HepG2 (cell line): Measurements from ENCODE around the gene PCNA. TPM values are rescaled to one million over a fixed set of nuclear protein-coding genes. Genes with fewer than 3 reads are reported as not detected.

Experiments
- ATAC-seq: fragments of 200-7000 bp; cut with Tn5 transposase; 3 replicates; pipeline ENCODE4 v1.9.1; 2020; ENCODE audit warnings: mild to moderate bottlenecking, moderate library complexity
- BruUV-seq: library from RNA; stranded (reverse); fragments of 400-500 nt; replicated peaks from 2 replicates; lab custom pipeline; 2021; lab: Mats Ljungman, UMichigan
- CTCF ChIA-PET: fragments of 300-600 bp; formaldehyde crosslinking; extraction: SDS; loops from one replicate; lab custom pipeline; 2021; ENCODE audit warnings: low total read pairs, inconsistent platforms, low intra/inter-chr PET ratio; lab: Yijun Ruan, JAX
- POLR2A ChIA-PET: fragments of 350-600 bp; sonication (Branson Sonifier 250); formaldehyde crosslinking; loops from one replicate; lab custom pipeline; 2020; ENCODE audit warnings: antibody characterized with exemption, inconsistent platforms; lab: Yijun Ruan, JAX
- DNase-seq: peaks from one replicate; pipeline ENCODE4 v3.0.0-alpha.2; 2015; ENCODE audit warnings: low spot score
- FAIRE-seq: peaks from 3 replicates; lab custom pipeline; 2011; peaks lifted over from hg19 to GRCh38; lab: Jason Lieb, UNC
- H2AFZ ChIP-seq: one replicate; pipeline ENCODE4 v1.6.1; 2011; ENCODE audit warnings: low read length, inconsistent platforms
- H3K27ac ChIP-seq: fragments of 300-600 bp; 3 replicates; pipeline ENCODE4 v1.8.0; 2011; ENCODE audit warnings: mixed run types, mild to moderate bottlenecking, mixed read lengths, low read length, inconsistent platforms; ENCODE audit not compliant: insufficient read depth; ENCODE audit errors: extremely low read length
- H3K27me3 ChIP-seq, 2 experiments: fragments of 200-600 bp in 1 of 2; 2 replicates in 1 of 2; 3 replicates in 1 of 2; pipeline versions ENCODE4 v1.6.0 to v1.8.0; 2011; ENCODE audit warnings: low read length in 2 of 2, mild to moderate bottlenecking in 2 of 2, moderate library complexity in 2 of 2, inconsistent platforms in 1 of 2; ENCODE audit not compliant: insufficient read depth in 2 of 2, control insufficient read depth in 1 of 2
- H3K36me3 ChIP-seq, 2 experiments: fragments of 200-600 bp in 1 of 2; replicated peaks in 1 of 2; 2 replicates in 1 of 2; 3 replicates in 1 of 2; pipeline versions ENCODE4 v1.5.1 to v1.8.0; 2011; ENCODE audit warnings: low read length in 2 of 2, inconsistent platforms in 1 of 2; ENCODE audit not compliant: insufficient read depth in 2 of 2, control insufficient read depth in 1 of 2
- H3K4me1 ChIP-seq: 2 replicates; pipeline ENCODE4 v1.5.1; 2012; ENCODE audit warnings: low read length, inconsistent platforms; ENCODE audit not compliant: insufficient read depth
- H3K4me2 ChIP-seq: 2 replicates; pipeline ENCODE4 v1.6.0; 2011; ENCODE audit warnings: low read depth, low read length, inconsistent platforms
- H3K4me3 ChIP-seq, 3 experiments: fragments of 200-600 bp in 1 of 3; sonication (generic), shearing (Covaris generic) in 1 of 3; replicated peaks in 1 of 3; 2 replicates each; pipeline ENCODE4 v1.5.1; 2011 to 2016; ENCODE audit warnings: low read length in 3 of 3, inconsistent platforms in 2 of 3, low read depth in 2 of 3, mild to moderate bottlenecking in 2 of 3, control low read depth in 1 of 3, mixed read lengths in 1 of 3; ENCODE audit not compliant: insufficient read depth in 1 of 3
- H3K79me2 ChIP-seq: one replicate; pipeline ENCODE4 v1.6.1; 2011; ENCODE audit warnings: low read length, inconsistent platforms; ENCODE audit not compliant: insufficient read depth
- H3K9ac ChIP-seq: 2 replicates; pipeline ENCODE4 v1.6.0; 2011; ENCODE audit warnings: mild to moderate bottlenecking, low read depth, low read length, inconsistent platforms; ENCODE audit not compliant: insufficient read depth
- H3K9me3 ChIP-seq: 2 replicates; pipeline ENCODE4 v1.5.1; 2012; ENCODE audit warnings: mild to moderate bottlenecking, low read length
- H4K20me1 ChIP-seq: 2 replicates; pipeline ENCODE4 v1.6.0; 2011; ENCODE audit warnings: inconsistent platforms, mild to moderate bottlenecking, low read length, moderate library complexity; ENCODE audit not compliant: insufficient read depth
- ATF4 ChIP-seq, 2 experiments: fragments of 450-650 bp in 1 of 2; sonication (generic) in 1 of 2; formaldehyde crosslinking; IDR thresholded peaks; 2 replicates each; pipeline versions ENCODE4 v1.5.0 to v1.8.0; 2020 to 2022; ENCODE audit warnings: mild to moderate bottlenecking in 1 of 2, missing genetic modification reagents in 1 of 2
- CENPX ChIP-seq: sonication (generic); formaldehyde crosslinking; IDR thresholded peaks from 2 replicates; pipeline ENCODE4 v1.9.0; 2021; ENCODE audit warnings: mild to moderate bottlenecking, missing genetic modification reagents, moderate library complexity
- FOSL2 ChIP-seq: sonication (generic); formaldehyde crosslinking; IDR thresholded peaks from 2 replicates; pipeline ENCODE4 v1.4.0; 2020; ENCODE audit warnings: missing genetic modification reagents
- KAT8 ChIP-seq: IDR thresholded peaks from 2 replicates; pipeline ENCODE4 v1.6.1; 2016; ENCODE audit warnings: missing genetic modification reagents, missing compliant biosample characterization
- MLXIP ChIP-seq: sonication (generic); formaldehyde crosslinking; IDR thresholded peaks from 2 replicates; pipeline ENCODE4 v1.9.0; 2021; ENCODE audit warnings: missing genetic modification reagents, borderline replicate concordance
- RBFOX2 ChIP-seq: fragments of 200-400 bp; formaldehyde crosslinking; IDR thresholded peaks from 2 replicates; pipeline ENCODE4 v1.6.1; 2017; ENCODE audit warnings: low read depth, mild to moderate bottlenecking, low read length
- TEF ChIP-seq: sonication (generic); formaldehyde crosslinking; IDR thresholded peaks from 2 replicates; pipeline ENCODE4 v1.5.0; 2020; ENCODE audit warnings: missing genetic modification reagents
- ZNF260 ChIP-seq: sonication (generic); formaldehyde crosslinking; IDR thresholded peaks from 2 replicates; pipeline ENCODE4 v1.4.0; 2020; ENCODE audit warnings: missing genetic modification reagents, low read depth, mild to moderate bottlenecking, borderline replicate concordance
- ZNF510 ChIP-seq: sonication (generic); formaldehyde crosslinking; IDR thresholded peaks from 2 replicates; pipeline ENCODE4 v1.4.0; 2020; ENCODE audit warnings: low read depth, mild to moderate bottlenecking, missing genetic modification reagents
- ZNF790 ChIP-seq: sonication (generic); formaldehyde crosslinking; IDR thresholded peaks from 2 replicates; pipeline ENCODE4 v1.8.0; 2022; ENCODE audit warnings: missing genetic modification reagents, mild to moderate bottlenecking, borderline replicate concordance
- WGBS: methylation state at CpG from one replicate; pipeline ENCODE4 v1.1.6; 2017; ENCODE audit warnings: low lambda C conversion rate; 5-methylcytosine and 5-hydroxymethylcytosine counted together
- in situ Hi-C: cut with HindIII; loops from 2 replicates; pipeline ENCODE4 v1.10.0; 2017; ENCODE audit warnings: low pct_unique_long_range_greater_than_20kb; ENCODE audit not compliant: extremely low pct_ligation_motif_present
- intact Hi-C: fragments of 100-400 bp; cut with micrococcal nuclease; formaldehyde crosslinking; loops from one replicate; pipeline ENCODE4 v1.10.0; 2022; ENCODE audit not compliant: unreplicated experiment
- polyA plus RNA-seq, 8 experiments: library from polyadenylated mRNA; depleted of rRNA in 3 of 8; stranded (reverse) in 7 of 8; unstranded in 1 of 8; fragments of >200 nt; fragmentation: Illumina TruSeq in 4 of 8; extraction: Trizol in 4 of 8; gene quantifications; 2 replicates each; pipeline versions ENCODE4 v1.2.1 to v1.2.3, GENCODE V29; 2011 to 2016; ENCODE audit warnings: low read depth in 4 of 8, missing spikeins in 1 of 8, mixed read lengths in 1 of 8; ENCODE audit not compliant: insufficient read depth in 1 of 8
- total RNA-seq, 5 experiments: library from RNA; depleted of rRNA; stranded (reverse); fragments of >200 nt; fragmentation: Illumina TruSeq; extraction: Trizol; gene quantifications; 2 replicates each; pipeline ENCODE4 v1.2.3, GENCODE V29; 2016; ENCODE audit warnings: low read depth in 1 of 5
- TF ChIP-seq, protein P1 (sequence below): sonication (generic); formaldehyde crosslinking; IDR thresholded peaks from 2 replicates; pipeline ENCODE4 v1.5.1; 2020; ENCODE audit warnings: missing genetic modification reagents, mild to moderate bottlenecking, borderline replicate concordance

Gene PCNA
- total and polyA plus RNA-seq, 2 of the 13 experiments (the other 11 are each of a cell fraction or from before 2014, with no cell fraction given) = 229 to 655 TPM

GRCh38 chr20:5114403-5114802, 5.4 kb downstream of the PCNA start:
- ChIA-PET POLR2A (interaction anchor here (0.7 kb wide), 1 partner anchor 141 kb away, joined by 3 read pairs; no protein-coding TSS in a partner anchor), CTCF (no interaction called here)
- 82% methylated on average over 3 of the region's 3 CpGs for WGBS
- Histone ChIP-seq H3K4me1 (peaks cover 59% of the 10 kb centered on the region), H3K36me3 (peaks cover 6 to 56% of the 10 kb centered on the region in 2 experiments), H3K4me2 (no peak overlapping the region), H3K27ac (no peak overlapping the region), H3K27me3 (peaks cover 0 to 4% of the 10 kb centered on the region in 2 experiments; a peak in 1 of 5 replicates), H2AFZ (no peak overlapping the region), H3K79me2 (peaks cover 52% of the 10 kb centered on the region), H3K9me3 (no peaks in the 10 kb centered on the region), H3K4me3 (no peak overlapping the region), H3K9ac (no peak overlapping the region), H4K20me1 (peaks cover 16% of the 10 kb centered on the region)
- no peak for ATAC-seq
- TF ChIP-seq CENPX (CRISPR knock-in tag) (0 out of 2 replicates have a peak, but pooled peaks have one; percentile 64), KAT8 (CRISPR knock-in tag) (no peak), ATF4 (CRISPR knock-in tag; IDR thresholded peaks at IDR 0.05) (peak in 1 of 2 experiments; percentile 43; a peak in 1 of 4 replicates), RBFOX2 (peak; percentile 53; the same call in 1 of the 2 replicates)
- in situ Hi-C loops (no loop called here), intact Hi-C loops (no loop called here)
- FAIRE-seq = no peak
- no TSS peak for BruUV-seq
- DNase-seq = no peak

GRCh38 chr20:5113615-5113986, 6.2 kb downstream of the PCNA start:
- WGBS = 12% methylated on average over 3 of the region's 3 CpGs
- Histone ChIP-seq H2AFZ (peak overlapping the region; percentile 6), H3K27me3 (peaks cover 0 to 4% of the 10 kb centered on the region in 2 experiments; a peak in 1 of 5 replicates), H3K27ac (peak overlapping the region; percentile 89), H3K4me1 (peaks cover 54% of the 10 kb centered on the region), H3K4me2 (peak overlapping the region; percentile 93), H3K4me3 (peak overlapping the region; percentile 86 to 92 (median 90)), H4K20me1 (peaks cover 9% of the 10 kb centered on the region), H3K9me3 (no peaks in the 10 kb centered on the region), H3K9ac (peak overlapping the region; percentile 90), H3K36me3 (peaks cover 8 to 64% of the 10 kb centered on the region in 2 experiments), H3K79me2 (peaks cover 44% of the 10 kb centered on the region)
- intact Hi-C loops = no loop called here
- ChIA-PET CTCF (no interaction called here), POLR2A (no interaction called here)
- ATAC-seq = peak; percentile 2
- FAIRE-seq = no peak
- DNase-seq = no peak
- in situ Hi-C loops = no loop called here
- BruUV-seq = no TSS peak
- TF ChIP-seq, protein P1, sequence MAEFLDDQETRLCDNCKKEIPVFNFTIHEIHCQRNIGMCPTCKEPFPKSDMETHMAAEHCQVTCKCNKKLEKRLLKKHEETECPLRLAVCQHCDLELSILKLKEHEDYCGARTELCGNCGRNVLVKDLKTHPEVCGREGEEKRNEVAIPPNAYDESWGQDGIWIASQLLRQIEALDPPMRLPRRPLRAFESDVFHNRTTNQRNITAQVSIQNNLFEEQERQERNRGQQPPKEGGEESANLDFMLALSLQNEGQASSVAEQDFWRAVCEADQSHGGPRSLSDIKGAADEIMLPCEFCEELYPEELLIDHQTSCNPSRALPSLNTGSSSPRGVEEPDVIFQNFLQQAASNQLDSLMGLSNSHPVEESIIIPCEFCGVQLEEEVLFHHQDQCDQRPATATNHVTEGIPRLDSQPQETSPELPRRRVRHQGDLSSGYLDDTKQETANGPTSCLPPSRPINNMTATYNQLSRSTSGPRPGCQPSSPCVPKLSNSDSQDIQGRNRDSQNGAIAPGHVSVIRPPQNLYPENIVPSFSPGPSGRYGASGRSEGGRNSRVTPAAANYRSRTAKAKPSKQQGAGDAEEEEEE (CRISPR knock-in tag) = no peak
- TF ChIP-seq ZNF260 (CRISPR knock-in tag) (no peak), ZNF790 (CRISPR knock-in tag) (no peak), MLXIP (0 out of 2 replicates have a peak, but pooled peaks have one; percentile 51), FOSL2 (CRISPR knock-in tag) (no peak), ZNF510 (0 out of 2 replicates have a peak, but pooled peaks have one; percentile 2), TEF (CRISPR knock-in tag) (peak; percentile 24; the same call in 1 of the 2 replicates)
